Brain microvascular endothelial cell (primary cell): ENCODE results near the gene BST2.
A peak's percentile ranks its signal among the peaks of the same experiment; 100 is the strongest.

Experiments used
- DNase-seq: peaks from one replicate; pipeline ENCODE4 v3.0.0-alpha.2; 2020
- H3K27ac ChIP-seq: fragments of 250-450 bp; sonication (Bioruptor Pico); 2 replicates; pipeline ENCODE4 v1.5.1; 2020; ENCODE audit warnings: mild to moderate bottlenecking, moderate library complexity
- H3K27me3 ChIP-seq: fragments of 250-450 bp; sonication (Bioruptor Pico); replicated peaks from 2 replicates; pipeline ENCODE4 v1.5.1; 2020; ENCODE audit warnings: mild to moderate bottlenecking
- H3K36me3 ChIP-seq: fragments of 250-450 bp; sonication (Bioruptor Pico); replicated peaks from 2 replicates; pipeline ENCODE4 v1.5.1; 2020; ENCODE audit warnings: mild to moderate bottlenecking
- H3K4me3 ChIP-seq: 2 replicates; pipeline ENCODE4 v1.5.1; 2011; ENCODE audit warnings: low read depth, mild to moderate bottlenecking, control low read depth, low read length, moderate library complexity
- CTCF ChIP-seq: IDR thresholded peaks from 2 replicates; pipeline ENCODE4 v1.5.1; 2011; ENCODE audit warnings: low read depth, mild to moderate bottlenecking, moderate library complexity, low read length, control low read depth, inconsistent platforms; ENCODE audit errors: missing control alignments
- in situ Hi-C: cut with HindIII; loops from 2 replicates; pipeline ENCODE4 v1.10.0; 2017; ENCODE audit warnings: low sequenced_read_pairs, low pct_ligation_motif_present

BST2 gene

GRCh38 chr19:17389288-17389687, 16.1 kb downstream of the BST2 start:
- DNase-seq: no peak
- in situ Hi-C loops: no loop called here
- no peak for TF ChIP-seq CTCF
- no peak overlapping the region for H3K27ac ChIP-seq
- no peaks in the 10 kb centered on the region for H3K27me3 ChIP-seq
- H3K36me3 ChIP-seq: no peaks in the 10 kb centered on the region
- no peak overlapping the region for H3K4me3 ChIP-seq

- H3K27me3 ChIP-seq: no peaks in the 10 kb centered on the region
- H3K4me3 ChIP-seq: no peak overlapping the region
- TF ChIP-seq CTCF: peak; percentile 98
- no peaks in the 10 kb centered on the region for H3K36me3 ChIP-seq
- in situ Hi-C loops: no loop called here
- DNase-seq: peak; percentile 35
- no peak overlapping the region for H3K27ac ChIP-seq
These were observed 19.4 kb downstream of the BST2 start for GRCh38 chr19:17385878-17386611.

GRCh38 chr19:17380426-17381138, 24.8 kb downstream of the BST2 start:
- in situ Hi-C loops: no loop called here
- no peak for TF ChIP-seq CTCF

GRCh38 chr19:17379221-17379631, 26.2 kb downstream of the BST2 start:
- in situ Hi-C loops: no loop called here
- no peaks in the 10 kb centered on the region for H3K36me3 ChIP-seq
- no peaks in the 10 kb centered on the region for H3K27me3 ChIP-seq
- no peak for DNase-seq
- TF ChIP-seq CTCF: no peak
- no peak overlapping the region for H3K4me3 ChIP-seq
- H3K27ac ChIP-seq: no peak overlapping the region

More at GRCh38 chr19:17380426-17381138, 24.8 kb downstream of the BST2 start:
- Histone ChIP-seq H3K27ac (no peak overlapping the region), H3K36me3 (no peaks in the 10 kb centered on the region), H3K4me3 (no peak overlapping the region), H3K27me3 (no peaks in the 10 kb centered on the region)
- no peak for DNase-seq

- in situ Hi-C loops: no loop called here
- Histone ChIP-seq H3K36me3 (no peaks in the 10 kb centered on the region), H3K4me3 (no peak overlapping the region), H3K27ac (no peak overlapping the region), H3K27me3 (no peaks in the 10 kb centered on the region)
- no peak for TF ChIP-seq CTCF
- no peak for DNase-seq
These were observed 27.2 kb downstream of the BST2 start for GRCh38 chr19:17378271-17378670.
